VCaP (cell line): ENCODE data around the gene HDAC5.
A peak's percentile ranks its signal among the peaks of the same experiment; 100 is the strongest.

Experiments used
- H3K27ac ChIP-seq: fragments of 450-650 bp; 2 replicates; pipeline ENCODE4 v1.5.1; 2017
- TF ChIP-seq, protein P1 (sequence below): fragments of 450-650 bp; conservative IDR thresholded peaks from 2 replicates; pipeline ENCODE4 v1.5.1; 2017; ENCODE audit warnings: mild to moderate bottlenecking, moderate library complexity

HDAC5 gene

DNA sequence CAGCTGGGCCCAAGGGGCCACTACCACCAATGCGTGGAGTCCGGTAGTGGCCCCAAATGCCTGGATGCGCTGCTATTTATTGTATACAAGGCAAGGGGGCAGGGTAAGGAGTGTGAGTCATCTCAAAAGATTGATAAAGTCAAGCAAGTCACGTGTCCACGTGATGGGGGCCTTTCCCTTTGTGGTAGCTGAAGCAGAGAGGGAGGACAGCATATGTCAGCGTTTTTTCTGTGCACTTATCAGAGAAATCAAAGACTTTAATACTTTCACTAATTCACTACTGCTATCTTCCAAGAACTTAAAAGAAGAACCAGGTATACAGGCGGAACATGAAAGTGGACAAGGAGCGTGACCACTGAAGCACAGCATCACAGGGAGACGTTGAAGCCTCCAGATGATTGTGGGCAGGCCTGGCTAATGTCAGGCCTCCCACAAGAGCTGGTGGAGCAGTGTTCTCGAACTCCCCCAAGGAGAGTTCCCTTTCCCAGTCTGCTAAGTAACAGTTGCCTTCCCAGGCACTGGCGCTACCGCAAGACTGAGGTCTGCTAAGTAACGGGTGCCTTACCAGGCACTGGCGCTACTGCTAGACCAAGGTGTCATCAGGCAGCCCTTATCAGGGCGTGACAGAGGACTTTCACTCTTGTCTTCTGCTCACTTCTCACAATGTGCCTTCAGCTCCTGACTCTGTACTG is 36.2 kb upstream of the HDAC5 start:
- H3K27ac ChIP-seq, result no peak overlapping the region
- TF ChIP-seq, protein P1, sequence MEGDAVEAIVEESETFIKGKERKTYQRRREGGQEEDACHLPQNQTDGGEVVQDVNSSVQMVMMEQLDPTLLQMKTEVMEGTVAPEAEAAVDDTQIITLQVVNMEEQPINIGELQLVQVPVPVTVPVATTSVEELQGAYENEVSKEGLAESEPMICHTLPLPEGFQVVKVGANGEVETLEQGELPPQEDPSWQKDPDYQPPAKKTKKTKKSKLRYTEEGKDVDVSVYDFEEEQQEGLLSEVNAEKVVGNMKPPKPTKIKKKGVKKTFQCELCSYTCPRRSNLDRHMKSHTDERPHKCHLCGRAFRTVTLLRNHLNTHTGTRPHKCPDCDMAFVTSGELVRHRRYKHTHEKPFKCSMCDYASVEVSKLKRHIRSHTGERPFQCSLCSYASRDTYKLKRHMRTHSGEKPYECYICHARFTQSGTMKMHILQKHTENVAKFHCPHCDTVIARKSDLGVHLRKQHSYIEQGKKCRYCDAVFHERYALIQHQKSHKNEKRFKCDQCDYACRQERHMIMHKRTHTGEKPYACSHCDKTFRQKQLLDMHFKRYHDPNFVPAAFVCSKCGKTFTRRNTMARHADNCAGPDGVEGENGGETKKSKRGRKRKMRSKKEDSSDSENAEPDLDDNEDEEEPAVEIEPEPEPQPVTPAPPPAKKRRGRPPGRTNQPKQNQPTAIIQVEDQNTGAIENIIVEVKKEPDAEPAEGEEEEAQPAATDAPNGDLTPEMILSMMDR, result no peak

DNA sequence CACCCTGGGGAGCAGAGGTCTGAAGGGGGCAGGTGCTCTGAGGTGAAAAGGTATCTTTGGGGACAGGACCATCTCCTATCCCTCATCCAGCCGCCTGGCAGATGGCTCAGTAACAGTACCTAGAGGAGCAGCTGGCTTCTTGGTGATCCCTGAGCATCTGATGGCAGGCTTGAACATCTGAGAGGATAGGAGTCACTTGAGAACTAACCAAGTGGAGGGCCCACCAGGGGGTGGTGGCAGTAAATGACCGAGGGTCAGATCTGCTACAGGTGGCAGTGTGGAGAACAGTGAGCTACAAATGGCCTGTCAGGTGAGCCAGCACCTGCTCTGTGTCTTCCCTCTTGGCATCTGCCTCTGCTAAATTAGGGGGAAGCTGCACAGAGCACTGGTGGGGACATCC is 32.0 kb upstream of the HDAC5 start:
- no peak overlapping the region for H3K27ac ChIP-seq
- TF ChIP-seq, protein P1, result no peak

DNA sequence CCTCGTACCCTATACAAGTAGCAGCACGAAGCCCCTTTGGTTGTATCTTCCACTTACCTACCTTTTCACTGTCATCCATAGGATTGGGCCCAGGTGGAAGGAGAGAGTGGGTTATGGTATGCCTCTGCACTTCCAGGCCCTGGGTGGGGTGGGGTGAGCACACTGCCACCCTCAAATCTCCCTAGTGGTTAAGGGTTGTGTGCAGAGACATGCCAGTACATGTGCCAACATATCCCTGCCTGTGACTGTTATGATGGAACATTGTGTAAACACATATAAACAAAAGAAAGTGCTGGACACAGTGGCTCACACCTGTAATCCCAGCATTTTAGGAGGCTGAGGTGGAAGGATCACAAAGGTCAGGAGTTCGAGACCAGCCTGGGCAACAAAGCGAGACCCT is 29.4 kb upstream of the HDAC5 start:
- no peak overlapping the region for H3K27ac ChIP-seq
- TF ChIP-seq, protein P1, result no peak

DNA sequence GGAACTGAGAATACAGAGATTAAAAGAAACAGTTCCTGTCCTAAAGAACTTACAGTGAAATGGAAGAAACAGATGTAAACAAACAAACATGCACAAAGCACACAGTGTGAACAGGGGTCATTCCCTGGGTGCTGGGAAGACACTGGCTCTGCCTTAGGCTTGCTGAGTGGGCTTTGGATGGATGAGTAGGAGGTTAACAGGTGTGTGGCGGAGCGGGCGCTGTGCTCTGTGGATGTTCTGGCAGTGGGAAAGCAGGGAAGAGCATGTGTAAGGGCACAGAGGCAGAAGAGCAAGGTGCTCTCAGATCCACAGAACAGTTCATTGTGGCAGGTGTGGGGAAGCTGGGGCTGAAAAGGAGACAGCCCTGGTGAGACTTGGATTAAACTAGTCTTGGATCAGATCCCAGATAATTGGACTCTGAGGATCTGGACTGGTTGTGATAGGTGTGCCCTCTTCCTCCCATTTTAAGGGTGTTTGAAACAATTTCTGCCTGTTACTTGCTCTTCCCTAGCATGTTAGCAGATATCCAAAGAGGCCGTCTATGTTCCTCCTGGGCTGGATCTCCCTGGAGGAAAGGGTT is 26.4 kb upstream of the HDAC5 start:
- peak overlapping the region; percentile 38 for H3K27ac ChIP-seq
- TF ChIP-seq, protein P1, result no peak

DNA sequence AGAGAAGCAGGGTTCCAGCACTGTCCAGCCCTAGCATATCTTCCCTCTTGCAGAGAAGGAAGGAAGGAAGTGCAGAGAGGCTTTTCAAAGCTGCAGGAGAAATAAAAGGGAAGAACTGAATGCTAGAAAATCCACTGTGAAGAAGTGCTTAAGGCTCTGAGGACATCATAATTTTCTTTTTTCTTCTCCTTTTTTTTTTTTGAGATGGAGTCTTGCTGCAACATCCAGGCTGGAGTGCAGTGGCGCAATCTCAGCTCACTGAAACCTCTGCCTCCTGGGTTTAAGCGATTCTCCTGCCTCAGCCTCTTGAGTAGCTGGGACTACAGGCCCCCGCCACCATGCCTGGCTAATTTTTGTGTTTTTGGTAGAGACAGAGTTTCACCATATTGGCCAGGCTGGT is 25.6 kb upstream of the HDAC5 start:
- H3K27ac ChIP-seq, result peak overlapping the region; percentile 38; the same call in 1 of the 2 replicates

DNA sequence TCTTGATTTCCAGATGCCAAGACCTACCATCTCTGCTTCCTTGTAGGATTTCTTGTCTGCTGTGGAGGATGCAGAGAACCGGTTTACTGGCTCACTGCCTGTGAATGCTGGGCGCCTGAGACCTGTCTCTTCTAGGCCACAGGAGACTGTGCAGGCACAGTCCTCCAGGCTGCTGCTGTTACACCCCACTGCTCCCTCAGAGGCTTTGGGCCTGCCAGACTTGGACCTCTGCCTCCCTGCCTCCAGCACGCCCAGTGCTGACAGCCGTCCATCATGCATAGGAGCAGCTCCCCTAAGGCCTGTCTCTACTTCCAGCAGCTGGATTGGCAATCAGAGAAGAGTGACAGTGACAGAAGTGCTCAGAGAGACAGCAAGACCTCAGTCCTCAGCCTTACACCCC is 24.4 kb upstream of the HDAC5 start:
- TF ChIP-seq, protein P1, result no peak
- H3K27ac ChIP-seq, result no peak overlapping the region

DNA sequence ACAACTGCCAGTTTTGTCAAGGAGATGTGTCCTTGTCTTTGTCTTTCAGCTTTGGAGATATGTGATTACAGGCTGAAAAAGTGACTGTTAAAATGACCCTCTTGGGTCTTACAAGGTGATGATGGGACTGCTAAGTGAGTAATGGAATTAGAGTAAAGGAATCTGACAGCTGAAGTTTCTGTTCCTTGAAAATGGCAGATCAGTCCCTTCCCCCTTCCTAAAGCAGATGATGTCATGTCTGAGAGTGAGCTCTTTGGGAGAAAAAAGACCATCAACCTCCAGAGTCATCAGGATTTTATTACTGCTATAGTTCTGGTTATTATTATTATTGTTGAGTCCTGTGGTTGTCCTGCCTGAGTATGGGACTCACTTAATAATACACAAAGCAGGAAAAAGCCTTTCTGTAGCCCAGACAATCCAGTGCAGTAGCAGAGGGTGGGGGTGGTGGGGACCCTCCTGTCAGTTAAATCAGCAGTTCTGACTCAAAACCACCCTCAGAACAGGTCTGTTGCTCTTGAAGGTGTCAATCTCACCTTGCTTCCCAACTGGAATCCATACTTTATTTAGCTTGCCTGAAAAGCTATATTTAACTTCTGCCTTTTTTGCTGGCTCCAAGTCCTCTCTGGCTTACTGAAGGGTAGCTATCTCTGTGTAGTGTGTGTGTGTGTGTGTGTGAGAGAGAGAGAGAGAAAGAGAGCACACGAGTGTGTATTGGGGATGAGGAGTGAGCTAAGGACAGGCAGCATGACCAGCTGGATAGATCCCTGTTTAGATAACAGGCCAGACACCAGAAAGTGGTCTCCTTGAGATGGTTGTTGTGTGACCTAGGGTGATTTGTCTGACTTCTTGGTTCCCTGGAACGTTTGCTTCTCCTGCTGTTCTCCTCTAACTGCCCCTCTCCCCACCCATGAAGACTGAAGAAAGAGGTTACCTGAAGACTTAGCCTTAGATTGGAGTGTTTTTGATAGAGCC is 23.2 kb upstream of the HDAC5 start:
- no peak overlapping the region for H3K27ac ChIP-seq
- TF ChIP-seq, protein P1, result no peak
